ENCODE measurements around the gene ZFPL1.

Gene ZFPL1

GRCh38 chr11:65059959-65060824 is 23.8 kb upstream of the ZFPL1 start:
- Histone ChIP-seq H3K36me3 (ENCODE audit: control insufficient read depth in 2 of 2, insufficient read depth in 2 of 2, low read length in 2 of 2) (no peaks in the 10 kb centered on the region), H3K4me3 (ENCODE audit: low read length in 2 of 2) (no peak overlapping the region), H3K9ac (ENCODE audit: low read depth in 1 of 2, low read length in 2 of 2) (no peak overlapping the region), H3K27me3 (ENCODE audit: control insufficient read depth in 2 of 2, insufficient read depth in 2 of 2, low read length in 2 of 2) (no peaks in the 10 kb centered on the region), H3K27ac (ENCODE audit: low read depth in 2 of 2, low read length in 2 of 2) (peak overlapping the region; percentile 21 to 47), H3K9me3 (ENCODE audit: control insufficient read depth in 2 of 2, low read length in 2 of 2) (no peaks in the 10 kb centered on the region), H3K4me1 (ENCODE audit: control insufficient read depth in 2 of 2, insufficient read depth in 2 of 2, low read length in 2 of 2) (peaks cover 5 to 11% of the 10 kb centered on the region in 2 donors)

- Histone ChIP-seq H3K4me3 (ENCODE audit: low read length in 2 of 2) (no peak overlapping the region), H3K27ac (ENCODE audit: low read depth in 2 of 2, low read length in 2 of 2) (peak overlapping the region; percentile 21 to 47), H3K27me3 (ENCODE audit: control insufficient read depth in 2 of 2, insufficient read depth in 2 of 2, low read length in 2 of 2) (no peaks in the 10 kb centered on the region)
Measured at GRCh38 chr11:65060913-65061408, 23.1 kb upstream of the ZFPL1 start.

GRCh38 chr11:65063532-65063931 is 20.5 kb upstream of the ZFPL1 start:
- no peak overlapping the region for H3K27ac ChIP-seq (ENCODE audit: low read depth in 2 of 2, low read length in 2 of 2)
- H3K4me3 ChIP-seq (ENCODE audit: low read length in 2 of 2): no peak overlapping the region
- H3K27me3 ChIP-seq (ENCODE audit: control insufficient read depth in 2 of 2, insufficient read depth in 2 of 2, low read length in 2 of 2): no peaks in the 10 kb centered on the region
- H3K36me3 ChIP-seq (ENCODE audit: control insufficient read depth in 2 of 2, insufficient read depth in 2 of 2, low read length in 2 of 2): no peaks in the 10 kb centered on the region
- peaks cover 3 to 9% of the 10 kb centered on the region in 2 donors for H3K4me1 ChIP-seq (ENCODE audit: control insufficient read depth in 2 of 2, insufficient read depth in 2 of 2, low read length in 2 of 2)
- no peaks in the 10 kb centered on the region for H3K9me3 ChIP-seq (ENCODE audit: control insufficient read depth in 2 of 2, low read length in 2 of 2)
- no peak overlapping the region for H3K9ac ChIP-seq (ENCODE audit: low read depth in 1 of 2, low read length in 2 of 2)

More at GRCh38 chr11:65060913-65061408, 23.1 kb upstream of the ZFPL1 start:
- peaks cover 5 to 11% of the 10 kb centered on the region in 2 donors for H3K4me1 ChIP-seq (ENCODE audit: control insufficient read depth in 2 of 2, insufficient read depth in 2 of 2, low read length in 2 of 2)
- no peak overlapping the region for H3K9ac ChIP-seq (ENCODE audit: low read depth in 1 of 2, low read length in 2 of 2)
- H3K36me3 ChIP-seq (ENCODE audit: control insufficient read depth in 2 of 2, insufficient read depth in 2 of 2, low read length in 2 of 2): no peaks in the 10 kb centered on the region
- no peaks in the 10 kb centered on the region for H3K9me3 ChIP-seq (ENCODE audit: control insufficient read depth in 2 of 2, low read length in 2 of 2)

GRCh38 chr11:65064847-65065240 is 19.2 kb upstream of the ZFPL1 start:
- peaks cover 0 to 7% of the 10 kb centered on the region in 2 donors for H3K4me1 ChIP-seq (ENCODE audit: control insufficient read depth in 2 of 2, insufficient read depth in 2 of 2, low read length in 2 of 2)
- no peak overlapping the region for H3K27ac ChIP-seq (ENCODE audit: low read depth in 2 of 2, low read length in 2 of 2)
- H3K9ac ChIP-seq (ENCODE audit: low read depth in 1 of 2, low read length in 2 of 2): no peak overlapping the region
- H3K27me3 ChIP-seq (ENCODE audit: control insufficient read depth in 2 of 2, insufficient read depth in 2 of 2, low read length in 2 of 2): no peaks in the 10 kb centered on the region
- no peak overlapping the region for H3K4me3 ChIP-seq (ENCODE audit: low read length in 2 of 2)
- H3K9me3 ChIP-seq (ENCODE audit: control insufficient read depth in 2 of 2, low read length in 2 of 2): no peaks in the 10 kb centered on the region
- no peaks in the 10 kb centered on the region for H3K36me3 ChIP-seq (ENCODE audit: control insufficient read depth in 2 of 2, insufficient read depth in 2 of 2, low read length in 2 of 2)

- Histone ChIP-seq H3K9ac (ENCODE audit: low read depth in 1 of 2, low read length in 2 of 2) (no peak overlapping the region), H3K27me3 (ENCODE audit: control insufficient read depth in 2 of 2, insufficient read depth in 2 of 2, low read length in 2 of 2) (no peaks in the 10 kb centered on the region), H3K36me3 (ENCODE audit: control insufficient read depth in 2 of 2, insufficient read depth in 2 of 2, low read length in 2 of 2) (no peaks in the 10 kb centered on the region), H3K9me3 (ENCODE audit: control insufficient read depth in 2 of 2, low read length in 2 of 2) (no peaks in the 10 kb centered on the region), H3K4me1 (ENCODE audit: control insufficient read depth in 2 of 2, insufficient read depth in 2 of 2, low read length in 2 of 2) (no peaks in the 10 kb centered on the region), H3K4me3 (ENCODE audit: low read length in 2 of 2) (no peak overlapping the region), H3K27ac (ENCODE audit: low read depth in 2 of 2, low read length in 2 of 2) (no peak overlapping the region)
Measured at GRCh38 chr11:65065851-65066250, 18.2 kb upstream of the ZFPL1 start.

- no peak overlapping the region for H3K4me3 ChIP-seq (ENCODE audit: low read length in 2 of 2)
- H3K9ac ChIP-seq (ENCODE audit: low read depth in 1 of 2, low read length in 2 of 2): no peak overlapping the region
- H3K9me3 ChIP-seq (ENCODE audit: control insufficient read depth in 2 of 2, low read length in 2 of 2): no peaks in the 10 kb centered on the region
- no peak overlapping the region for H3K27ac ChIP-seq (ENCODE audit: low read depth in 2 of 2, low read length in 2 of 2)
- no peaks in the 10 kb centered on the region for H3K4me1 ChIP-seq (ENCODE audit: control insufficient read depth in 2 of 2, insufficient read depth in 2 of 2, low read length in 2 of 2)
- H3K27me3 ChIP-seq (ENCODE audit: control insufficient read depth in 2 of 2, insufficient read depth in 2 of 2, low read length in 2 of 2): no peaks in the 10 kb centered on the region
- no peaks in the 10 kb centered on the region for H3K36me3 ChIP-seq (ENCODE audit: control insufficient read depth in 2 of 2, insufficient read depth in 2 of 2, low read length in 2 of 2)
Measured at GRCh38 chr11:65066315-65066714, 17.7 kb upstream of the ZFPL1 start.

GRCh38 chr11:65066805-65067291 is 17.2 kb upstream of the ZFPL1 start:
- Histone ChIP-seq H3K36me3 (ENCODE audit: control insufficient read depth in 2 of 2, insufficient read depth in 2 of 2, low read length in 2 of 2) (no peaks in the 10 kb centered on the region), H3K4me1 (ENCODE audit: control insufficient read depth in 2 of 2, insufficient read depth in 2 of 2, low read length in 2 of 2) (no peaks in the 10 kb centered on the region), H3K27me3 (ENCODE audit: control insufficient read depth in 2 of 2, insufficient read depth in 2 of 2, low read length in 2 of 2) (no peaks in the 10 kb centered on the region), H3K4me3 (ENCODE audit: low read length in 2 of 2) (no peak overlapping the region), H3K9ac (ENCODE audit: low read depth in 1 of 2, low read length in 2 of 2) (no peak overlapping the region), H3K9me3 (ENCODE audit: control insufficient read depth in 2 of 2, low read length in 2 of 2) (no peaks in the 10 kb centered on the region), H3K27ac (ENCODE audit: low read depth in 2 of 2, low read length in 2 of 2) (no peak overlapping the region)

GRCh38 chr11:65067446-65067845 is 16.6 kb upstream of the ZFPL1 start:
- Histone ChIP-seq H3K36me3 (ENCODE audit: control insufficient read depth in 2 of 2, insufficient read depth in 2 of 2, low read length in 2 of 2) (no peaks in the 10 kb centered on the region), H3K4me3 (ENCODE audit: low read length in 2 of 2) (no peak overlapping the region), H3K9ac (ENCODE audit: low read depth in 1 of 2, low read length in 2 of 2) (no peak overlapping the region), H3K4me1 (ENCODE audit: control insufficient read depth in 2 of 2, insufficient read depth in 2 of 2, low read length in 2 of 2) (no peaks in the 10 kb centered on the region), H3K9me3 (ENCODE audit: control insufficient read depth in 2 of 2, low read length in 2 of 2) (no peaks in the 10 kb centered on the region), H3K27me3 (ENCODE audit: control insufficient read depth in 2 of 2, insufficient read depth in 2 of 2, low read length in 2 of 2) (no peaks in the 10 kb centered on the region), H3K27ac (ENCODE audit: low read depth in 2 of 2, low read length in 2 of 2) (no peak overlapping the region)

GRCh38 chr11:65069217-65069616 is 14.8 kb upstream of the ZFPL1 start:
- Histone ChIP-seq H3K36me3 (ENCODE audit: control insufficient read depth in 2 of 2, insufficient read depth in 2 of 2, low read length in 2 of 2) (no peaks in the 10 kb centered on the region), H3K9ac (ENCODE audit: low read depth in 1 of 2, low read length in 2 of 2) (no peak overlapping the region), H3K4me1 (ENCODE audit: control insufficient read depth in 2 of 2, insufficient read depth in 2 of 2, low read length in 2 of 2) (no peaks in the 10 kb centered on the region), H3K27ac (ENCODE audit: low read depth in 2 of 2, low read length in 2 of 2) (no peak overlapping the region), H3K4me3 (ENCODE audit: low read length in 2 of 2) (no peak overlapping the region), H3K27me3 (ENCODE audit: control insufficient read depth in 2 of 2, insufficient read depth in 2 of 2, low read length in 2 of 2) (no peaks in the 10 kb centered on the region), H3K9me3 (ENCODE audit: control insufficient read depth in 2 of 2, low read length in 2 of 2) (no peaks in the 10 kb centered on the region)

- Histone ChIP-seq H3K9me3 (ENCODE audit: control insufficient read depth in 2 of 2, low read length in 2 of 2) (no peaks in the 10 kb centered on the region), H3K4me3 (ENCODE audit: low read length in 2 of 2) (no peak overlapping the region), H3K36me3 (ENCODE audit: control insufficient read depth in 2 of 2, insufficient read depth in 2 of 2, low read length in 2 of 2) (no peaks in the 10 kb centered on the region), H3K27me3 (ENCODE audit: control insufficient read depth in 2 of 2, insufficient read depth in 2 of 2, low read length in 2 of 2) (no peaks in the 10 kb centered on the region), H3K9ac (ENCODE audit: low read depth in 1 of 2, low read length in 2 of 2) (no peak overlapping the region), H3K4me1 (ENCODE audit: control insufficient read depth in 2 of 2, insufficient read depth in 2 of 2, low read length in 2 of 2) (no peaks in the 10 kb centered on the region), H3K27ac (ENCODE audit: low read depth in 2 of 2, low read length in 2 of 2) (no peak overlapping the region)
Measured at GRCh38 chr11:65071907-65072630, 12.0 kb upstream of the ZFPL1 start.
